ENCODE measurements around the gene DOCK3. TPM values are rescaled to one million over a fixed set of nuclear protein-coding genes. Genes with fewer than 3 reads are reported as not detected.
"Not testable (repeated sequence)": the region's sequence is repeated elsewhere in the genome, so short reads cannot be mapped to it uniquely, and the experiment has no call there.

DOCK3 gene
- polyA plus RNA-seq, 1 donor, result 2.1 TPM

DNA sequence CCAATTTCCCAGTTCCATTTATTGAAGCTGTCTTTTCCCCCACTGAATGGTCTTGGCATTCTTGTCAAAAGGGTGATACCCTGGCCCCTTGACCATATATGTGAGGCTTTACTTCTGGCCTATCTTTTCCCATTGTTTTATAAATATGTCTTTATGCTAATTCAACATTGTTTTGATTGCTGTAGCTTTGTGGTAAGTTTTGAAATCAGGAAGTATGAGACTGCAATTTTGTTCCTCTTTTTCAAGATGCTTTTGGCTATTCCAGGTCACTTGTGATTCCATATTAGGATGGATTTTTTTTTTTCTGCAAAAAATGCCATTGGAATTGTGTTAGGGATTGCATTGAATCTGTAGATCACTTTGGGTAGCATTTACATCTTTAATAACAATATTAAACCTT is 569.2 kb downstream of the DOCK3 start:
- no peak for DNase-seq

DNA sequence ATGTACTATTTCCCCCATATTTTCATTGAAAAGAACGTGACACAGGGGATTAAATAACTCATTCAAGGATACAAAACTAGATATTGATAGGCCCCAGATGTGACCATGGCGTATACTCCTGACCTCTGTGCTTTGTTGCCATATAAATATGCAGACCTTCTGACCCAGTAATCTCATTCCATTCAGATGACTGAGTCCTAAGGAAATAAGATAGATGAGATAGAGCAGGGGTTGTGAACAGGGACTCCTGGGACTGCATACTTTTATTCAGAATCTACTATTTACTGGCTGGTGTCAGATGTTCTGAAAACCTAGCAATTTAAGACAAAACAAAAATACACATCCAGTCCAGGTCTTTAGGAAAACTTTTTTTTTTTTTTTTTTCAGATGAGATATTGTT is 571.1 kb downstream of the DOCK3 start:
- no peak for DNase-seq

DNA sequence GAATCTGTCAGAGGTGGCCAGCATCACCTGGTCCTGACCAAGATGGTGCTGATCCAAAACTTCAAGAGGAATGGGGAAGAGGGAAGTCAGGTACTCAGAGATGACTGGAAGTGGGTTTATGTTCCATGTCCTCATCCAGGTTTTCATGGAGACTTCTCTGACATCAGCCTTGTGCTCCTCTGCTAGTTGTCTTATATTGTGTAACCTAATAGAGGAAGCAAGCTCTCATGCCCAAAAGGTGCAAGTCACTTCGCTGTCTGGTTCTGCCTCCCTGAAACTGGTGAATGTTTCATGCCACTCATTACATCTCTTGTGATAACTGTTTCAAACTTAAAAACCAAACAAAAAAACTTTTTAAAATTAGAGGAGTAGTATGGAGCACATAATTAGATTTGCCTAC is 583.1 kb downstream of the DOCK3 start:
- DNase-seq, result no peak

- DNase-seq, result not testable (repeated sequence)
Observed at GRCh38 chr3:51264166-51264565, 589.4 kb downstream of the DOCK3 start.

DNA sequence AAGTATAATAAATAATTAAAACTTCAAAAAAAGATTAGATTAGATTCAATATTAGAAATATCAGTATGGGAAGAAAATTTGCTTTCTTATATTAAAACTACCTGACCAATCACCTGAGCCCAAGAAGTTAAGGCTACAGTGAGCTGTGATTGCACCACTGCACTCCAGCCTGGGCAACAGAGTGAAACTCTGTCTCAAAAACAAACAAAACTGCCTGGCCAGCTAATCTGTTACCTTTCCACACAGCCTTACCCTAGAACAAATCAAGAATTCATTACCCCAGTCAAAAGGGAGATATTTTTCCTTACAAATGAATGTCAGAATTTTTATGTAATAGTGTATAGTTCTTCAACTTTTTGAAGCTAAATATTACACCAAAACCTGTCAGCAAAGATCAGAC is 593.4 kb downstream of the DOCK3 start:
- DNase-seq, result no peak

GRCh38 chr3:51269466-51269865 is 594.7 kb downstream of the DOCK3 start:
- no peak for DNase-seq

DNA sequence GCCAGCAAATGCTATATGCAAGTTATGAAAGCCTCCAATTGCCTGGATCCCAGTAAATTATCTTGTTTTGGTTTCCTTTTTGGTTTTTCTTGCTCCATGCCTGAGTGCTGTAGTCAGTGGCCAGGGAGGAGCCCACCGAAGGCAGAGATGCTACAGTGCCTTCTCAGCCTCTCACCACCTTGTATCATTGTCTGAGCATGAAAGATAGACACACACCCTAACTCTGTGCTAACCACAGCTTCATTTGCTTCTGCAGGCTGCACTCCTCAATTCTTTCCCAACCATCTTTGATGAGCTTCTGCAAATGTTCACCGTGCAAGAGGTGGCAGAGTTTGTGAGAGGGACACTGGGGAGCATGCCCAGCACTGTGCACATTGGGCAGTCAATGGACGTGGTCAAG is 595.8 kb downstream of the DOCK3 start:
- no peak for DNase-seq

GRCh38 chr3:51271172-51271571 is 596.4 kb downstream of the DOCK3 start:
- DNase-seq, result no peak

- DNase-seq, result no peak
Observed at GRCh38 chr3:51274052-51274451, 599.3 kb downstream of the DOCK3 start.

- DNase-seq, result peak; percentile 26
Observed at GRCh38 chr3:51275111-51275805, 600.5 kb downstream of the DOCK3 start.

- no peak for DNase-seq
Observed at GRCh38 chr3:51276046-51276445, 601.3 kb downstream of the DOCK3 start.

DNA sequence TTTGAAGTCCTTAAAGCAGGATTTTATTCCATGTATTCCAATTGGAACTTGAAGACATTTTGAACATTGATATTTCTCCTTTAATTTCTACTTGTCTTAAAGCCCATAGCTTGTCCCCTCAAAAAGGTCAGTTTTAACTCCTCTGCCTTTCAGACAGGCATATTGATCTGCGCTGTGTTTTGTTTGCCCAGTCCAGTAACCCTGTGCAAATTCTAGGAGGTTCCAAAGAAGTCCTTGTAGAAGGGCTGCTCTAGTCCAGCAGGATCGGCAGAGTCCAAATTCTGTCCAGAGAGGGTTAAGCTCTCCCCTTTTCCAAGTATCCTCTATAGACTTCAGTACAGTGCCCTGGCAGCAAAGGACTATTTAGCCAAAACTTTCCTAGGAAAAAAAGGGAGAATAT is 604.7 kb downstream of the DOCK3 start:
- DNase-seq, result no peak

- no peak for DNase-seq
Observed at GRCh38 chr3:51280176-51280575, 605.4 kb downstream of the DOCK3 start.

- DNase-seq, result no peak
Observed at GRCh38 chr3:51282931-51283330, 608.2 kb downstream of the DOCK3 start.

DNA sequence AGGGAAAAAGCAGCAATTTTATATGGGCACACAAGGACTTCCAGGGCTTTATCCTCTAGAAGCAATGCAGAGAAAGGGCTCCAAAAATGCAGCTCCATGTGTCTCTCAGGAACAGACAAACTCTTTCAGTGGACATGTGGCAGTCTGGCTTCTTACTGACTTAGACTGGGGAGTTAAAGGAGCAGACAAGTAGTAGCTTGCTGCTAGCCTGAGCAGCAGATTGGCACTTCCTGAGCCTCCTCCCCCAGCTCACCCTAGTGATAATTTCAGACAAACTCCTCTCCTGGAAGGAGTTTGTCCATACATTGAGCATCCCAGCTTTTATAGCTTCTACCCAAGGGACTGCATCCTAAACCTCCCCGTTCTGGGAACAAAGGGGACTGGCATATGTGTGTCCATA is 608.7 kb downstream of the DOCK3 start:
- DNase-seq, result no peak

- DNase-seq, result no peak
Observed at GRCh38 chr3:51295625-51296024, 620.9 kb downstream of the DOCK3 start.

DNA sequence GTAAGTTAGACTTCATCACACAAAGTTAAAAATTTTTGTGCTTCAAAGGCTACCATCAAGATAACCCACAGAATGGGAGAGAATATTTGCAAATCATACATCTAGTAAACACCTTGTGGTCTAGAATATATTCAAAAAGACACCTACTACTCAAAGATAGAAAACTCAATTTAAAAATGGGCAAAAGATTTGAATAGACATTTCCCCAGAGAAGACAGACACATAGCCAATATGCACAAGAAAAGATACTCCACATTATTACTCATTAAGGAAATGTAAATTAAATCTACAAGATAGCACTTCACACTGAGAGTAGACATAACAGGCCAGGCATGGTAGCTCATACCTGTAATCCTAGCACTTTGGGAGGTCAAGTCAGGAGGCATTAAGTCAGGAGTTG is 622.6 kb downstream of the DOCK3 start:
- no peak for DNase-seq

- no peak for DNase-seq
Observed at GRCh38 chr3:51304230-51304629, 629.5 kb downstream of the DOCK3 start.

- DNase-seq, result no peak
Observed at GRCh38 chr3:51306093-51306492, 631.4 kb downstream of the DOCK3 start.

DNA sequence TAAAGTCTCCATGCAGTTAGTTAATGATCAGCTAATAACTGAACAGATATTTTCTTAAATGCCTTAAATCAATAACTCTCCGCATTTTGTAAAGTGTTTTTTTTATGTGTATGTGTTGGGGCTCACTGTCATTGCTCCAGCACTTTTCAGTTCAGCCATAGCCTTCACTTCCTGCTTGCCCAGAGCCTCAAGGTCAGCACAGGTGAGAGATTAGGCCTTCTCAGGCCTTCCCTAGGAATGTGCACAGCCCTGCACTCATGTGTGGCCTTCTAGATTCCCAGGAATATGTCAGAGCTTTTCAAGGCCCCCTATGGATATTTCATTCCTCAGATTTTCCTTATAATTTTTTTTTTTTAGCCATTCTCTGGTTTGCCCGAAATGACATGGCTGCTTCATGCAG is 632.7 kb downstream of the DOCK3 start:
- no peak for DNase-seq

- DNase-seq, result not testable (repeated sequence)
Observed at GRCh38 chr3:51307945-51308607, 633.3 kb downstream of the DOCK3 start.

- DNase-seq, result peak; percentile 7
Observed at GRCh38 chr3:51311055-51311454, 636.3 kb downstream of the DOCK3 start.

GRCh38 chr3:51328206-51328605 is 653.5 kb downstream of the DOCK3 start:
- no peak for DNase-seq

DNA sequence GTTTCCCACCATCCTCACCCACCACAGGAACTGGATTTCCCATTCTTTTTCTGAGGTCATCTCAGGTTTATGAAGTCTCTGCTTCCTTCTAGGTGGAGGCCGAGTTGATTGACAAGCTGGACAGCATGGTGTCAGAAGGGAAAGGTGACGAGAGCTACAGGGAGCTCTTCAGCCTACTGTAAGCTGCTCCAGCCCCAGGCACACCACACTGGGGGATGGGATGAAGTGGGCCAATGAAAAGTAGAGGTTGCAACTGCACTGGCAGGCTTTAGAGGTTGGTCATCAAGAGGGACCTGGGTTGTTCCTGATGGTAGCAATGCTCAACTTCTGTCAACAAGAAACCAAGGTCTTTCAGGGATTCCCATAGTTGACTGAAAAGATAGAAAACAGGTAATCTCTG is 655.3 kb downstream of the DOCK3 start:
- DNase-seq, result no peak

Measured in left kidney (tissue), 2 donors.